T-cell (primary cell): ENCODE results near the gene MTMR3. TPM values are rescaled to one million over a fixed set of nuclear protein-coding genes. Genes with fewer than 3 reads are reported as not detected.

Source experiments
- ATAC-seq, 4 experiments: fragments of 200-7000 bp in 3 of 4; fragments of 150-1000 bp in 1 of 4; cut with Tn5 transposase; replicated peaks in 1 of 4; 1 replicate in 3 of 4; 2 replicates in 1 of 4; pipeline ENCODE4 v1.10.0; 2021; ENCODE audit warnings: moderate library complexity in 3 of 4, mild to moderate bottlenecking in 2 of 4, moderate number of reproducible peaks in 1 of 4
- CTCF ChIA-PET, 2 donors: fragments of 300-600 bp; sonication (Branson Sonifier 250); formaldehyde crosslinking; loops; one replicate each; lab custom pipeline; 2022; ENCODE audit warnings: antibody characterized with exemption in 2 of 2; lab: Charles Lee
- POLR2A ChIA-PET, 2 donors: fragments of 300-600 bp; sonication (Branson Sonifier 250); formaldehyde crosslinking; loops; one replicate each; lab custom pipeline; 2022; ENCODE audit warnings: antibody characterized with exemption in 2 of 2; lab: Charles Lee
- DNase-seq, 35 experiments: peaks; one replicate each; pipeline versions ENCODE4 v3.0.0 to v3.0.0-alpha.2; 2013 to 2023
- H3K27ac ChIP-seq: one replicate; pipeline ENCODE4 v1.5.1; 2013; ENCODE audit warnings: low read length
- H3K27me3 ChIP-seq, 2 experiments: replicated peaks in 1 of 2; 1 replicate in 1 of 2; 2 replicates in 1 of 2; pipeline versions ENCODE4 v1.6.1 to v1.7.0; 2013; ENCODE audit warnings: low read length in 1 of 2, mixed read lengths in 1 of 2; ENCODE audit not compliant: control insufficient read depth in 2 of 2, insufficient read depth in 2 of 2; ENCODE audit errors: extremely low read depth in 1 of 2
- H3K36me3 ChIP-seq, 2 donors: 1 replicate in 1 of 2; 2 replicates in 1 of 2; pipeline versions ENCODE4 v1.6.1 to v1.7.0; 2013; ENCODE audit warnings: low read length in 1 of 2; ENCODE audit not compliant: control insufficient read depth in 2 of 2, insufficient read depth in 1 of 2; ENCODE audit errors: extremely low read depth in 1 of 2
- H3K4me1 ChIP-seq, 2 experiments: 1 replicate in 1 of 2; 2 replicates in 1 of 2; pipeline versions ENCODE4 v1.6.1 to v1.7.0; 2013; ENCODE audit warnings: low read length in 2 of 2, mixed read lengths in 1 of 2; ENCODE audit not compliant: insufficient read depth in 2 of 2, control insufficient read depth in 1 of 2; ENCODE audit errors: extremely low read depth in 1 of 2
- H3K4me3 ChIP-seq, 2 donors: 1 replicate in 1 of 2; 2 replicates in 1 of 2; pipeline versions ENCODE4 v1.5.1 to v1.7.0; 2013; ENCODE audit warnings: mild to moderate bottlenecking in 2 of 2, low read length in 1 of 2, moderate library complexity in 1 of 2; ENCODE audit not compliant: control insufficient read depth in 1 of 2; ENCODE audit errors: extremely low read depth in 1 of 2
- H3K9me3 ChIP-seq: 2 replicates; pipeline ENCODE4 v1.7.0; 2013
- H3K27ac Mint-ChIP-seq, 2 donors: one replicate each; pipeline ENCODE4 v1.8.0; 2020 to 2021; ENCODE audit warnings: mild to moderate bottlenecking in 2 of 2, mixed read lengths in 2 of 2
- H3K27me3 Mint-ChIP-seq, 2 donors: one replicate each; pipeline ENCODE4 v1.8.0; 2021 to 2022; ENCODE audit warnings: mixed read lengths in 2 of 2
- H3K36me3 Mint-ChIP-seq: one replicate; pipeline ENCODE4 v1.8.0; 2021; ENCODE audit warnings: mixed read lengths
- H3K4me1 Mint-ChIP-seq, 3 donors: one replicate each; pipeline ENCODE4 v1.8.0; 2020 to 2022; ENCODE audit warnings: mixed read lengths in 3 of 3, mild to moderate bottlenecking in 1 of 3
- H3K4me3 Mint-ChIP-seq, 3 donors: one replicate each; pipeline ENCODE4 v1.8.0; 2020 to 2022; ENCODE audit warnings: mild to moderate bottlenecking in 3 of 3, mixed read lengths in 3 of 3, moderate library complexity in 3 of 3
- H3K9me3 Mint-ChIP-seq, 3 donors: one replicate each; pipeline ENCODE4 v1.8.0; 2020 to 2022; ENCODE audit warnings: mixed read lengths in 3 of 3
- WGBS: methylation state at CpG from one replicate; pipeline ENCODE4 v1.1.5; 2013; ENCODE audit warnings: missing lambda C conversion rate; ENCODE audit not compliant: insufficient coverage; 5-methylcytosine and 5-hydroxymethylcytosine counted together
- total RNA-seq, 35 experiments: library from RNA in 6 of 35; stranded (reverse) in 6 of 35; fragments of 120-200 nt in 1 of 35; gene quantifications; one replicate each; pipeline versions ENCODE4 v1.2.1 to v1.2.4 and lab custom pipeline; 2013 to 2026

MTMR3 gene
- total RNA-seq, 5 donors from 2014 or later (not counting 1 experiment from before 2014, with no cell fraction given) = 49.2 to 62.7 (median 57.1) TPM

GRCh38 chr22:30079952-30080533 lies 197.1 kb downstream of the MTMR3 start, which contains the start of gene HORMAD2:
Gene HORMAD2 (plus strand): TSS chr22:30080464. CDS start chr22:30093953, 13,489 bp downstream.
- H3K4me1 Mint-ChIP-seq = peaks cover 10 to 15% (median 15%) of the 10 kb centered on the region in 3 donors
- 66% methylated on average over 44 of the region's 53 CpGs for WGBS
- DNase-seq (no peak), ATAC-seq (no peak)
- peaks cover 4% of the 10 kb centered on the region for H3K36me3 Mint-ChIP-seq
- ChIA-PET CTCF (interaction anchor here in 1 of 2 donors (1.1 kb wide), 1 partner anchor 13 kb away, joined by 3 read pairs; no protein-coding TSS in a partner anchor), POLR2A (no interaction called here)
- peaks cover 0 to 7% (median 0%) of the 10 kb centered on the region in 3 donors for H3K9me3 Mint-ChIP-seq
- peaks cover 0 to 24% of the 10 kb centered on the region in 2 experiments for H3K4me1 ChIP-seq
- H3K36me3 ChIP-seq = no peaks in the 10 kb centered on the region
- H3K27me3 ChIP-seq = no peaks in the 10 kb centered on the region
- H3K4me3 ChIP-seq = no peak within 1 kb of the TSS
- no peak within 1 kb of the TSS for H3K4me3 Mint-ChIP-seq
- H3K27ac ChIP-seq = no peak within 1 kb of the TSS
- H3K9me3 ChIP-seq = no peaks in the 10 kb centered on the region
- peaks cover 0 to 9% of the 10 kb centered on the region in 2 donors for H3K27me3 Mint-ChIP-seq
- no peak within 1 kb of the TSS for H3K27ac Mint-ChIP-seq

Other genes starting within 250 kb of the MTMR3 start
- gene CABP7, start 163.2 kb upstream of the MTMR3 start, total RNA-seq = under 1 TPM; 0.07 to 0.56 (median 0.09) TPM
- gene ZMAT5, start 116.2 kb upstream of the MTMR3 start, total RNA-seq = 10 to 100 TPM; 11.2 to 23.1 (median 21.1) TPM
- gene UQCR10, start 115.8 kb upstream of the MTMR3 start, total RNA-seq = 10 to 100 TPM; 36.6 to 56.2 (median 48.4) TPM
- 10 to 100 TPM; 80.1 to 94.2 (median 85.7) TPM for gene ASCC2, start 44.9 kb upstream of the MTMR3 start, total RNA-seq
- gene HORMAD2, start 197.3 kb downstream of the MTMR3 start, total RNA-seq = not detected